Inferior parietal cortex (tissue), 1 donor: ENCODE measurements around the gene FBXW5.

Experiments used
- DNase-seq: peaks from one replicate; pipeline ENCODE4 v3.0.0-alpha.2; 2016; ENCODE audit errors: extremely low spot score

FBXW5 gene

GRCh38 chr9:136936645-136937170 is 7.8 kb downstream of the FBXW5 start:
- peak; percentile 47 for DNase-seq

GRCh38 chr9:136935651-136936050 is 8.9 kb downstream of the FBXW5 start:
- DNase-seq = no peak

GRCh38 chr9:136934277-136934676 is 10.3 kb downstream of the FBXW5 start:
- DNase-seq = no peak

GRCh38 chr9:136931611-136932130 is 12.9 kb downstream of the FBXW5 start:
- no peak for DNase-seq

- no peak for DNase-seq
Measured at GRCh38 chr9:136930014-136930413, 14.5 kb downstream of the FBXW5 start.

DNA sequence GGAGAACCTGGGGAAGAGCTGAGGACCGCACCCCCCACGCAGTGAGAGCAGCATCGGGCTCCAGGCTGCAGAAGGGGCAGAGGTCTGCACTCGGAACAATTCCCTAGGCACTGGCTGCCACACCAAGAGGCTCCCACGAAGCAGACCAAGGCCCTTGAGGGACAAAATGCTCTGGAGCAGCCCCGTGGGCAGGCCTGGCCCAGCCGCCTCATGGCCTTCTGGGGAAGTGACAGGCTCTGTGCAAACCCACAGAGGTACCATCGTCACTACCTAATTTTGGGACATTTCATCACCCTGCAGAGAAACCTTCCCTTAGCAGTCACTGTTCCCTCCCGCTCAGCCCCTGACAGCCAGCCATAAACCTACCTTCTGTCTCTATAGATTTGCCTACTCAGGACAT is 15.9 kb downstream of the FBXW5 start:
- no peak for DNase-seq

- DNase-seq = peak; percentile 43
Measured at GRCh38 chr9:136927343-136928271, 16.9 kb downstream of the FBXW5 start.

- DNase-seq = no peak
Measured at GRCh38 chr9:136926749-136927148, 17.8 kb downstream of the FBXW5 start.

DNA sequence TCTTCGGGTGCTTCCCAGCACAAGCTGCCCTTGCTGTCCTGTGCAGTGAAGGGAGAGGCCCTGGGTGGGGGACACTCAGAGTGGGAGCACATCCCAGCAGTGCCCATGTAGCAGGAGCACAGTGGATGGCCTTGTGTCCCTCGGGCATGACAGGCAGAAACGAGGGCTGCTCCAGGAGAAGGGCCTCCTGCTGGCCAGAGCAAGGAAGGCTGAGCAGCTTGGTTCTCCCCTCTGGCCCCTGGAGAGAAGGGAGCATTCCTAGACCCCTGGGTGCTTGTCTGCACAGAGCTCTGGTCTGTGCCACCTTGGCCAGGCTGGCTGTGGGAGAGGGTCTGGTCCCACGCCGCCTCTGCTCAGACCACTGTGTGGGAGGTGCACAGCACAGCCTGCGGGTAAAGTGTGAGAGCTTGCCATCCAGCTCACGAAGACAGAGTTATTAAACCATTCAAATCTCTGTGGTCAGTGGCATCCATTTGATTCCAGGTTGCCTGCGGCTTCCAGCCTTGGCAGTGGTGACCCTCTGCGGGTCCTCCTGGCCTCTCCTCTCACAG is 18.3 kb downstream of the FBXW5 start:
- DNase-seq = no peak

GRCh38 chr9:136925414-136926153 is 19.0 kb downstream of the FBXW5 start:
- DNase-seq = no peak

DNA sequence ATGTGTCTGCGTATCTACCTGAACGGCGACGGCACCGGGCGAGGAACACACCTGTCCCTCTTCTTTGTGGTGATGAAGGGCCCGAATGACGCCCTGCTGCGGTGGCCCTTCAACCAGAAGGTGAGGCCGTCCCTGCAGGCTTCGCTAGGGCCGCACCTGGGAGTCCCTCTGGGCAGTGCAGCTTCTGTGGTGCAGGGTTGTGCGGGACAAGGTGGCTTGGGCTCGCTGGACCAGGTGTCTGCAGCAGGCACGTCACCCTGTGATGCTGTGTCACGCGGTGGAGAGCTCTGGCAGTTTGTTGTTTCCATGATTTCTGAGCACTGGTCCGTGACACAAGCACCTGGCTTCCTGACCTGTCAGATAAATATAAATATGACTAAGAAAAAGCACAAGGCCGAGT is 20.7 kb downstream of the FBXW5 start:
- no peak for DNase-seq

- no peak for DNase-seq
Measured at GRCh38 chr9:136922540-136922939, 22.0 kb downstream of the FBXW5 start.

GRCh38 chr9:136921718-136922117 is 22.8 kb downstream of the FBXW5 start:
- no peak for DNase-seq

DNA sequence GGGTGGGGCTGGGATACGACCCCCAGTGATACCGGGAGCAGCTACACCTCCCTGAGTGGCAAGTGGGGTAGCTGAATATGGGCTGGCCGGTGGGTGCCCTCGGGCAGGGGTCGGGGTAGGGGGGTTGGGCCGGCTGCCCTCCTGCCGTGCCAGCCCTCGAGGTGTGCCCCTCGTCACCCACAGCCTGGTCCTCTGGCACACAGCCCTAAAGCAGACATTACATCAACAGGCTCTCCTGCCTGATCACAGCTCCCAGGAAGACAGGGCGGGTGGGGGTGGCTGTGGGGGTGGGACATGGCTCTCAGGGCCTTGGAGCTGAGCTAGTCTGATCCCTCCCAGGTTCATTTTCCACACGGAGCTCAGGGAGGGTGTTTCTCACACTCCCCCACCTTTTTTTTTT is 23.2 kb downstream of the FBXW5 start:
- no peak for DNase-seq

DNA sequence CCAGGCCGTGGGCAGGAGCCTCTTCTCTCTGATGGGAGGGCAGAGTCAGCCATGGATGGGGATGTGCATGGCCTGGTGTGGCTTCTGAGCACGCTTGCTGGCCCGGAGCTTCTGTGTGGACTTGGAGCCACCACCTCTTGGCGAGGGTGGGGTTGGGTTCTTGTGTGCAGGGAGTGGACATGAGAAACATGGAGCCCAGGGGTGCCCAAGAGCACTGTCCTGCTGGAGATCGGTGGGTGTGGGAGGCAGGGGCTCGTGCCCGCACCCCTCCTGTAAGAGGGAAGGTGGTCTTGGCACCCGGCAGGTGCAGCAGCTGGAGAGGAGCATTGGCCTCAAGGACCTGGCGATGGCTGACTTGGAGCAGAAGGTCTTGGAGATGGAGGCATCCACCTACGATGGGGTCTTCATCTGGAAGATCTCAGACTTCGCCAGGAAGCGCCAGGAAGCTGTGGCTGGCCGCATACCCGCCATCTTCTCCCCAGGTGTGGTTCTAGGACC is 23.8 kb downstream of the FBXW5 start:
- no peak for DNase-seq

DNA sequence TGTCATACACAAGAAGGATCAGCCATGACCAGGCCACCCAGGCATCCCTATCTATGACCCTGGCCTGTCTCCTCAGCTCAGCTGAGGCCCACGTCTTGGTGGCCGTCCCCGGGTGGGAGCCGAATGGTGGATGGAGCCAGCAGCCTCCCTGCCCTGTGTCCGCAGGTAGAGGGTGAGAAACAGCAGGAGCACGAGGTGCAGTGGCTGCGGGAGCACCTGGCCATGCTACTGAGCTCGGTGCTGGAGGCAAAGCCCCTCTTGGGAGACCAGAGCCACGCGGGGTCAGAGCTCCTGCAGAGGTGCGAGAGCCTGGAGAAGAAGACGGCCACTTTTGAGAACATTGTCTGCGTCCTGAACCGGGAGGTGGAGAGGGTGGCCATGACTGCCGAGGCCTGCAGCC is 24.5 kb downstream of the FBXW5 start:
- no peak for DNase-seq

- DNase-seq = no peak
Measured at GRCh38 chr9:136917902-136918301, 26.6 kb downstream of the FBXW5 start.

DNA sequence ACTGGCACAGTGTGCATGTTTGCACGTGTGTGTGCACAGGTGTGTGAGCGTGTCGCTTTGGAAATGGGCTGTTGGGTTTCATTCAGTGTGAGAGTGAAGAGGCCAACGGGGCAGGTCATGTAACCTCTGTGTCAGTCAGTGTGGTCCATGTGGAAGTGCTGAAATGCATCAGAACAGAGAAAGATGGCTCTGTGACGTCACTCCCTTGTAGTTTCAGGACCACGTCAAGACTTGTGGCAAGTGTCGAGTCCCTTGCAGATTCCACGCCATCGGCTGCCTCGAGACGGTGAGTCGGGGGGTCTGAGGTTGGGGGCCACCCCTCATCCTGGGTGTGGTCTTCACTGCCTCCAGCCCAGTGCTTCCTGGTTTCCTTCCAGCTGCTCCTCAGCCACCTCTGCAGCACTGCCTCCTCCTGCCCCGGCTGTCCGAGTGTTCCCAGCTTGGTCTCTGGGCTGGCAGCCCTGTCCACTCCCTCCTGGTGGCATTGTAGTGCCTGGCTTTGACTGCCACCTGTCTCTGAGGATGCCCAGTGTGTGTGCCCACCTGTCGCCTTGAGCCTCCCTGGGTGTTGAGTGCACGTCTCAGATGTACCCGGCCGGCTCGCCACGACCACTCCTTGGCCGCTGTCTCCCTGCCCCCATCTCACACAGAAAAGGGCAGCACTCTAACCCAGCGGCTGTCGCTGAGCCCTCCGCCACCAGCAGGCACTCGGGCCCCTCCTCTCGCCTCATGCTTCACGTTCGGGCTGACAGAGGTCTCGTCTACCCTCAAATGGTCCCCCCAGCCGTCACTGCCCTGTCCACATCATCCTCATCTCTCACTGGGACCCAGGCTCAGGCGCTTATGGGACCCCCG is 28.0 kb downstream of the FBXW5 start:
- DNase-seq = no peak

DNA sequence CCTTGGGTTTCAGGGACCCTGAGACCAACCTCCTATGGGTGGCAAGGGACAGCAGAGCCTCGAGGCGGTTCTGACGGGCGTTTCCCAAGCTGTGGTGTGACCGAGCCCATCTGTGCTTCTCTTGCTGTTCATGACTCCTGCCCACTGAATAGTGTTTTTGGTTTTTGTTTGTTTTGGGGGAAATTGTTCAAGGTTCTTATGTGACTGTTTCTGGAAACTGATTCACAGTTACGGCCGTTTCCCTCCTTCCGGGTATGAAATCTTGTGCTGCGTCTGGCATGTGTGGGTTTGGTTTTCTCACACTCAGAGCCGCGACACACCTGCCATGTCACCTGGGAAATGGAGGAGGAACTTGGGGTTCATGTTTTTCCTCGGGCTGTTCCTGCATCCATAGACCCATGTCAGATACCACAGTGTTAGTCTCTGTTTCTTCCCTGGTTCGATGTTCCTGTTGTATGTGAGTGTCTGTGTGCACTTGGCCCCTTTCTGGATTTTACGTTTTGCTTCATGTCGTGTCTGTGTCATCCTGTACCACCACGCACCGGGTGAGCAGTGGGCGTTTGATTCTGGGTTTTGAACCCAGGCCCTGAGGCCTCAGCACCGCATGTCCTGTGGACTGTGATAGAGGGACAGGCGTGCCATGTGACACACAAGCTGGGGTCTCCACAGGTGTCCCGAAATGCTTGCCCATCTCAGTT is 28.8 kb downstream of the FBXW5 start:
- no peak for DNase-seq

DNA sequence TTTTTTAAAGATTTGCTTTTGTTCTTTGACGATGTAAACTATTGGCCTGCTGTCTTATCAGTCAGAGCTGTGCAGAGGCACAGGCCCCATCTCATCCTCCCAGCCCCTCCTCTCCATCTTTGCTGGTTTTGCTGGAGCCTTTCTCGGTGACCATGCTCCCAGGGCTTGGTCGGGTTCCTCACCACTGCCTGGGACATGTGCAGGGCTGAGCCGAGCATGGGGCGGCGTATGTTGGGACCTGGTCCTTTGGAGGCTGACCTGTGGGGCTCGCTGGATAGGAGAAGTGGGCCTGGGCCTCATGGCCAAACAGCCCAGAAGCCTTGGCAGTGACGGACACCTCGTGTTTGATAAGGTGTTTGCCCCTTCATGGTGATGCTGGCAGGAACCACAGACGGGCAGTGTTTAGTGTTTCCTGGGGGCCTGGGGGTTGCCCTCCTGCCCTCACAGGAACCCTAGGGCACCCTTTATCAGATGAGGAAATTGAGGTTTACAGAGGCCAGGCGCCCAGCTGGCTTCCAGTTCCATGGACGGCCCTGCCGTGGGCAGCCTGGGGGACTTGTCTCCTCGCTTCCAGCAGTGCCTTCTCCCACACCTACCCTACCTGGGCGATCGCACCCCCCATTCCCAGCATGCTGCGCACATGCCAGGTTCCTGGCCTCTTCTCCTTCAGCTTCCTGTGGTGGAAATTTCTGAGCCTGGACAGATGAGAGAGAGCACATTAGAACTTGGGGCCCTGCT is 30.7 kb downstream of the FBXW5 start:
- no peak for DNase-seq
